HFFc6 (cell line): Measurements from ENCODE around the gene C4orf50. TPM values are rescaled to one million over a fixed set of nuclear protein-coding genes. Genes with fewer than 3 reads are reported as not detected.
A peak's percentile ranks its signal among the peaks of the same experiment; 100 is the strongest.

Experiments used
- DNase-seq: peaks from one replicate; pipeline ENCODE4 v3.0.0-alpha.2; 2018
- H3K27ac Mint-ChIP-seq: 2 replicates; pipeline ENCODE4 v1.8.0; 2020; ENCODE audit warnings: mild to moderate bottlenecking, mixed read lengths
- H3K27me3 Mint-ChIP-seq: 2 replicates; pipeline ENCODE4 v1.8.0; 2021; ENCODE audit warnings: mild to moderate bottlenecking, moderate library complexity, mixed read lengths; ENCODE audit not compliant: insufficient read depth
- H3K36me3 Mint-ChIP-seq: 2 replicates; pipeline ENCODE4 v1.8.0; 2021; ENCODE audit warnings: low read depth, mixed read lengths
- H3K4me1 Mint-ChIP-seq: 2 replicates; pipeline ENCODE4 v1.8.0; 2020; ENCODE audit warnings: low read depth, mixed read lengths
- H3K4me3 Mint-ChIP-seq: 2 replicates; pipeline ENCODE4 v1.8.0; 2020; ENCODE audit warnings: mild to moderate bottlenecking, moderate library complexity, mixed read lengths
- H3K9me3 Mint-ChIP-seq: 2 replicates; pipeline ENCODE4 v1.8.0; 2020; ENCODE audit warnings: mild to moderate bottlenecking, mixed read lengths
- CTCF ChIP-seq: fragments of 200-600 bp; sonication (generic); IDR thresholded peaks from 2 replicates; pipeline ENCODE4 v1.5.0; 2021; ENCODE audit warnings: antibody characterized with exemption, mild to moderate bottlenecking
- total RNA-seq, 6 experiments: library from RNA; stranded (reverse); fragmentation: NEBNext Ultra II Directional; extraction: Animal tissue kit (Norgen Biotek cat#: 25700); gene quantifications; 2 replicates in 1 of 6; 3 replicates in 5 of 6; pipeline ENCODE4 v1.2.3, GENCODE V29; 2021

The C4orf50 gene
- total RNA-seq, 6 experiments from 2014 or later: not detected

GRCh38 chr4:6023731-6024130, 5.5 kb upstream of the C4orf50 start:
- H3K27ac Mint-ChIP-seq: no peak overlapping the region
- no peak overlapping the region for H3K4me3 Mint-ChIP-seq
- H3K27me3 Mint-ChIP-seq: no peaks in the 10 kb centered on the region
- peaks cover 9% of the 10 kb centered on the region; the same call in 1 of the 2 replicates for H3K36me3 Mint-ChIP-seq
- no peak for DNase-seq
- TF ChIP-seq CTCF: no peak
- H3K9me3 Mint-ChIP-seq: peaks cover 16% of the 10 kb centered on the region; the same call in 1 of the 2 replicates
- no peaks in the 10 kb centered on the region for H3K4me1 Mint-ChIP-seq

GRCh38 chr4:6022607-6023288, 4.5 kb upstream of the C4orf50 start:
- H3K9me3 Mint-ChIP-seq: peaks cover 17% of the 10 kb centered on the region
- H3K27ac Mint-ChIP-seq: no peak overlapping the region
- H3K4me1 Mint-ChIP-seq: no peaks in the 10 kb centered on the region
- no peak for DNase-seq
- TF ChIP-seq CTCF: no peak
- H3K36me3 Mint-ChIP-seq: peaks cover 8% of the 10 kb centered on the region; the same call in 1 of the 2 replicates
- H3K27me3 Mint-ChIP-seq: no peaks in the 10 kb centered on the region
- no peak overlapping the region for H3K4me3 Mint-ChIP-seq

GRCh38 chr4:6021831-6022606, 3.8 kb upstream of the C4orf50 start:
- DNase-seq: no peak
- TF ChIP-seq CTCF: no peak
- no peaks in the 10 kb centered on the region; the same call in 1 of the 2 replicates for H3K27me3 Mint-ChIP-seq
- peaks cover 6% of the 10 kb centered on the region; the same call in 1 of the 2 replicates for H3K36me3 Mint-ChIP-seq
- peaks cover 23% of the 10 kb centered on the region for H3K9me3 Mint-ChIP-seq
- no peaks in the 10 kb centered on the region for H3K4me1 Mint-ChIP-seq
- H3K27ac Mint-ChIP-seq: no peak overlapping the region
- H3K4me3 Mint-ChIP-seq: no peak overlapping the region

GRCh38 chr4:6020613-6021012, 2.4 kb upstream of the C4orf50 start:
- Mint-ChIP-seq H3K27me3 (no peaks in the 10 kb centered on the region; the same call in 1 of the 2 replicates), H3K9me3 (peaks cover 31% of the 10 kb centered on the region), H3K27ac (no peak overlapping the region), H3K36me3 (peaks cover 6% of the 10 kb centered on the region; the same call in 1 of the 2 replicates), H3K4me1 (no peaks in the 10 kb centered on the region), H3K4me3 (no peak overlapping the region)
- DNase-seq: no peak
- TF ChIP-seq CTCF: no peak

GRCh38 chr4:6019316-6020263, 1.4 kb upstream of the C4orf50 start:
- Mint-ChIP-seq H3K4me3 (no peak overlapping the region), H3K4me1 (no peaks in the 10 kb centered on the region), H3K27me3 (peaks cover 1% of the 10 kb centered on the region; the same call in 1 of the 2 replicates), H3K9me3 (peaks cover 36% of the 10 kb centered on the region), H3K36me3 (peaks cover 6% of the 10 kb centered on the region; the same call in 1 of the 2 replicates), H3K27ac (no peak overlapping the region)
- peak; percentile 4 for DNase-seq
- TF ChIP-seq CTCF: peak; percentile 85
